Ovary (tissue), 3 donors: ENCODE data around the gene FNDC11.

Experiments used
- CTCF ChIP-seq, 3 donors: fragments of 450-650 bp in 2 of 3; fragments of 200-600 bp in 1 of 3; IDR thresholded peaks; one replicate each; pipeline versions ENCODE4 v1.5.1 to v1.8.0; 2016 to 2022; ENCODE audit warnings: antibody characterized with exemption in 3 of 3, mild to moderate bottlenecking in 1 of 3
- EP300 ChIP-seq: sonication (generic); formaldehyde crosslinking; IDR thresholded peaks from one replicate; pipeline ENCODE4 v1.6.1; 2017; ENCODE audit warnings: antibody characterized with exemption
- POLR2A ChIP-seq: fragments of 450-650 bp; IDR thresholded peaks from one replicate; pipeline ENCODE4 v1.6.1; 2017; ENCODE audit warnings: antibody characterized with exemption, mild to moderate bottlenecking, moderate library complexity
- donor health status: DM: no; HTN: no; CAD: no.

- TF ChIP-seq CTCF (IDR thresholded peaks at IDR 0.05): no peak
- no peak for TF ChIP-seq POLR2A
- TF ChIP-seq EP300: no peak
These were observed 22.4 kb downstream of the FNDC11 start for GRCh38 chr20:63576311-63576710.
